Esophagus squamous epithelium (tissue), 4 donors: ENCODE data around the gene CLEC17A.

ENCODE experiments used
- CTCF ChIP-seq, 6 experiments: fragments of 450-650 bp in 4 of 6; fragments of 200-600 bp in 2 of 6; sonication (generic) in 2 of 6; IDR thresholded peaks; one replicate each; pipeline ENCODE4 v1.5.1; 2016 to 2019; ENCODE audit warnings: antibody characterized with exemption in 6 of 6, mild to moderate bottlenecking in 4 of 6, moderate library complexity in 4 of 6
- POLR2A ChIP-seq, 4 donors: fragments of 450-650 bp; IDR thresholded peaks; one replicate each; pipeline ENCODE4 v1.6.1; 2017; ENCODE audit warnings: antibody characterized with exemption in 4 of 4, mild to moderate bottlenecking in 4 of 4, moderate library complexity in 3 of 4

GRCh38 chr19:14550201-14550754 is 32.6 kb upstream of the CLEC17A start:
- no peak for TF ChIP-seq CTCF (IDR thresholded peaks at IDR 0.05)
- no peak for TF ChIP-seq POLR2A (IDR thresholded peaks at IDR 0.05)
